KMS-11 (cell line): ENCODE results near the gene TOP3B.

Experiments used
- H2AFZ ChIP-seq: fragments of 200-600 bp; sonication (generic); 2 replicates; pipeline ENCODE4 v1.6.1; 2016; ENCODE audit warnings: antibody characterized with exemption, mixed run types, low read depth
- H3K27ac ChIP-seq: fragments of 200-600 bp; sonication (generic); 2 replicates; pipeline ENCODE4 v1.6.1; 2016; ENCODE audit warnings: mild to moderate bottlenecking, mixed run types
- H3K27me3 ChIP-seq: fragments of 200-600 bp; sonication (generic); 2 replicates; pipeline ENCODE4 v1.6.1; 2017; ENCODE audit warnings: mild to moderate bottlenecking, low read depth, mixed run types, moderate library complexity; ENCODE audit not compliant: insufficient read depth
- H3K36me3 ChIP-seq: fragments of 200-600 bp; sonication (generic); 2 replicates; pipeline ENCODE4 v1.6.1; 2017; ENCODE audit warnings: mild to moderate bottlenecking, mixed run types; ENCODE audit not compliant: insufficient read depth
- H3K4me1 ChIP-seq: fragments of 200-600 bp; sonication (generic); 2 replicates; pipeline ENCODE4 v1.6.1; 2016; ENCODE audit warnings: mild to moderate bottlenecking, low read depth, mixed run types; ENCODE audit not compliant: poor library complexity, severe bottlenecking
- H3K4me2 ChIP-seq: fragments of 200-600 bp; sonication (generic); 2 replicates; pipeline ENCODE4 v1.7.0; 2016; ENCODE audit warnings: mild to moderate bottlenecking, mixed run types
- H3K4me3 ChIP-seq: fragments of 200-600 bp; sonication (generic); IDR thresholded peaks from 2 replicates; pipeline ENCODE4 v1.6.1; 2017; ENCODE audit warnings: low read depth, low read length, mixed read lengths; ENCODE audit not compliant: insufficient read depth
- H3K79me2 ChIP-seq: fragments of 200-600 bp; sonication (generic); 2 replicates; pipeline ENCODE4 v1.6.1; 2016; ENCODE audit warnings: low read depth, mixed run types; ENCODE audit not compliant: insufficient read depth
- H3K9ac ChIP-seq: fragments of 200-600 bp; sonication (generic); 2 replicates; pipeline ENCODE4 v1.6.1; 2016; ENCODE audit warnings: mild to moderate bottlenecking, mixed run types
- H4K20me1 ChIP-seq: fragments of 200-600 bp; sonication (generic); 2 replicates; pipeline ENCODE4 v1.6.1; 2016; ENCODE audit warnings: mild to moderate bottlenecking, mixed run types; ENCODE audit not compliant: insufficient read depth
- CTCF ChIP-seq: fragments of 200-600 bp; sonication (generic); conservative IDR thresholded peaks from 2 replicates; pipeline ENCODE4 v1.6.1; 2017; ENCODE audit warnings: low read depth, mild to moderate bottlenecking, antibody characterized with exemption, low read length, moderate library complexity, mixed read lengths

The TOP3B gene

GRCh38 chr22:21995660-21996059 is 13.1 kb upstream of the TOP3B start:
- no peak overlapping the region for H3K9ac ChIP-seq
- no peak overlapping the region for H3K4me2 ChIP-seq

GRCh38 chr22:21994881-21995444 is 12.4 kb upstream of the TOP3B start:
- Histone ChIP-seq H3K27me3 (no peaks in the 10 kb centered on the region), H3K36me3 (no peaks in the 10 kb centered on the region), H2AFZ (no peak overlapping the region), H3K79me2 (no peaks in the 10 kb centered on the region), H4K20me1 (no peaks in the 10 kb centered on the region), H3K4me3 (no peak overlapping the region), H3K4me1 (no peaks in the 10 kb centered on the region), H3K27ac (no peak overlapping the region), H3K4me2 (no peak overlapping the region), H3K9ac (no peak overlapping the region)
- TF ChIP-seq CTCF: no peak

More at GRCh38 chr22:21995660-21996059, 13.1 kb upstream of the TOP3B start:
- no peak for TF ChIP-seq CTCF
- Histone ChIP-seq H3K4me3 (no peak overlapping the region), H3K79me2 (no peaks in the 10 kb centered on the region), H4K20me1 (no peaks in the 10 kb centered on the region), H2AFZ (no peak overlapping the region), H3K36me3 (no peaks in the 10 kb centered on the region), H3K27me3 (no peaks in the 10 kb centered on the region), H3K4me1 (no peaks in the 10 kb centered on the region), H3K27ac (no peak overlapping the region)

- Histone ChIP-seq H2AFZ (no peak overlapping the region), H3K4me1 (no peaks in the 10 kb centered on the region), H3K79me2 (no peaks in the 10 kb centered on the region), H3K9ac (no peak overlapping the region), H3K27me3 (no peaks in the 10 kb centered on the region), H3K36me3 (no peaks in the 10 kb centered on the region), H3K27ac (no peak overlapping the region), H4K20me1 (no peaks in the 10 kb centered on the region), H3K4me2 (no peak overlapping the region), H3K4me3 (no peak overlapping the region)
- TF ChIP-seq CTCF: no peak
These were observed 10.1 kb upstream of the TOP3B start for GRCh38 chr22:21992593-21993237.

DNA sequence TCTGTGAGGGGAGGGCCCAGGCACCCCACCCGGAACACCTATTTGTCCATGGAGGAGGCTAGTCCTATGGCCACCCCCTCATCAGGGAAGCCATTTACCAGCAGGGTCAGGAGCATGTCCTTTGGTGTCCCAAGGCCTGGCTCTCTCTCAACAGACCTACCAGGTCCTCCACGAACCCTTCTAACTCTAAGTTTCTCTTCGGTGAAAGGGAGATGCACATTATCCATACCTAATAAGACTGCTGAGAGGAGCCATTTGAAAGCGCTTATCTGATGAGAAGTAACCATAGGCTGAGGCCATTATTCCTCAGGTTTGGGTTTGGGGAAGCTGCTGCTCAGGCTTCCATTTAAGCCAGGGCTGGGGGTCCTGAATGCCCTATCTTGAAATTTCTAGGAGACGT is 9.2 kb upstream of the TOP3B start:
- H3K79me2 ChIP-seq: no peaks in the 10 kb centered on the region
- no peak overlapping the region for H3K4me2 ChIP-seq
- H3K27ac ChIP-seq: no peak overlapping the region
- H2AFZ ChIP-seq: no peak overlapping the region
- no peak for TF ChIP-seq CTCF
- no peaks in the 10 kb centered on the region for H4K20me1 ChIP-seq
- H3K27me3 ChIP-seq: no peaks in the 10 kb centered on the region
- H3K36me3 ChIP-seq: no peaks in the 10 kb centered on the region
- no peak overlapping the region for H3K4me3 ChIP-seq
- H3K4me1 ChIP-seq: no peaks in the 10 kb centered on the region
- H3K9ac ChIP-seq: no peak overlapping the region
